ENCODE data around the gene WDR20.
A peak's percentile ranks its signal among the peaks of the same experiment; 100 is the strongest.
"Not testable (repeated sequence)": the region's sequence is repeated elsewhere in the genome, so short reads cannot be mapped to it uniquely, and the experiment has no call there.

WDR20 gene

GRCh38 chr14:102171173-102172020 lies 31.7 kb downstream of the WDR20 start:
- DNase-seq (ENCODE audit: low read depth), result peak; percentile 49

DNA sequence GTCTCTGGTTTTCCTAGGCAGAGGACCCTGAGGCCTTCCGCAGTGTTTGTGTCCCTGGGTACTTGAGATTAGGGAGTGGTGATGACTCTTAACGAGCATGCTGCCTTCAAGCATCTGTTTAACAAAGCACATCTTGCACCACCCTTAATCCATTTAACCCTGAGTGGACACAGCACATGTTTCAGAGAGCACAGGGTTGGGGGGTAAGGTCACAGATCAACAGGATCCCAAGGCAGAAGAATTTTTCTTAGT lies 32.2 kb downstream of the WDR20 start:
- DNase-seq (ENCODE audit: low read depth), result not testable (repeated sequence)

DNA sequence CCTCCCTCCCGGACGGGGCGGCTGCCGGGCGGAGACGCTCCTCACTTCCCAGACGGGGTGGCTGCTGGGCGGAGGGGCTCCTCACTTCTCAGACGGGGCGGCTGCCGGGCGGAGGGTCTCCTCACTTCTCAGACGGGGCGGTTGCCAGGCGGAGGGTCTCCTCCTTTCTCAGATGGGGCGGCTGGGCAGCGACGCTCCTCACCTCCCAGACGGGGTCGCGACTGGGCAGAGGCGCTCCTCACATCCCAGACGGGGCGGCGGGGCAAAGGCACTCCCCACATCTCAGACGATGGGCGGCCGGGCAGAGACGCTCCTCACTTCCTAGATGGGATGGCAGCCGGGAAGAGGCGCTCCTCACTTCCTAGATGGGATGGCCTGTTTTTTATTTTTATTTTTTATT lies 33.0 kb downstream of the WDR20 start:
- not testable (repeated sequence) for DNase-seq (ENCODE audit: low read depth)

- DNase-seq (ENCODE audit: low read depth), result no peak
These were observed 37.5 kb downstream of the WDR20 start for GRCh38 chr14:102177161-102177560.

- no peak for DNase-seq (ENCODE audit: low read depth)
These were observed 39.1 kb downstream of the WDR20 start for GRCh38 chr14:102178806-102179205.

- no peak for DNase-seq (ENCODE audit: low read depth)
These were observed 40.7 kb downstream of the WDR20 start for GRCh38 chr14:102180248-102180998.

GRCh38 chr14:102181187-102181586 lies 41.5 kb downstream of the WDR20 start:
- no peak for DNase-seq (ENCODE audit: low read depth)

DNA sequence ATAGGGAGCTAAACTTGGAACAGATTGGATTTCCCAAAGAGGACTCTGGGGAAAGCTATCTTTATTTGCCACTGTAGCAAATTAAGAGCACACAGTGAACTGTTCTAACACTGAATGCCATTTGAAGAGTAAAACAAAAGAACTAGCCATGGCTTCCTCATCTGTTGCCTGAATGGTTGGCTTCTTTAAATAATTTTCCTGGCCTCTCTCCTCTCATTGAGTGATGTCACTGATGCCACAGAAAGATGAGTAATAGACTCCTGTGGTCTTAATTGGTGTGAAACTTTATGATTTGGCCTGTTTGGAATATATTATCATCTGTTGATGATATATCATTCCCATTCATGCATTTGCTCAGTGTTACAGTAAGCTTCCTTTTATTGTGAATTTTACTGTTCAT lies 42.5 kb downstream of the WDR20 start:
- peak; percentile 69 for DNase-seq (ENCODE audit: low read depth)

DNA sequence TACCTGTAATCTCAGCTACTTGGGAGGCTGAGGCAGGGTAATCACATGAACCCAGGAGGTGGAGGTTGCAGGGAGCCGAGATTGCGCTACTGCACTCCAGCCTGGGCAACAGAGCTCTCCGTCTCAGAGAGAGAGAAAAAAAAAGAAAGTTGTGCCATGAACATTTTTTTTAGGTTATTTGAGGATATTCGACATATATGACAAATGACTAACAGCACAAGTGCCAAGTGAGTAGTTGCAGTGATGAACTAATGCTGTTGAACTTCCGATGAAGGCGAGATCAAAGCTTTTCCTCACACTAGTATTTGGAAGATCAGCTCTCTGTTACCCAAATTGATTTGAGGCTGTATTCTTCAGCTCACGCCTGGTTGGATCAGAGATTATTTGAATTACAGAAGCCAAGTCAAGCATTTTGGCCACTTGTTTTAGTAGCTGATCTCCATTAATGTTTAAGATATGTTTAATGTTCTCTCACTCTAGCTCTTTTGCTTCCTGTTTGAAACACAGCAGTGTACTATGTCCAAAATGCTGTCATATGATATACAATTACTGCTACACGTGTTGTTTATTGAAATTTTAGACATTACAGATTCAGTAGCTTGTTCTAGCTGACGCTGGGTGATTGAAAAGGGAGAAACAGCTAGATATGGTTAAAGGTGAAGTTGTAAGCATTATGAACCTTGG lies 43.4 kb downstream of the WDR20 start:
- DNase-seq (ENCODE audit: low read depth), result no peak

DNA sequence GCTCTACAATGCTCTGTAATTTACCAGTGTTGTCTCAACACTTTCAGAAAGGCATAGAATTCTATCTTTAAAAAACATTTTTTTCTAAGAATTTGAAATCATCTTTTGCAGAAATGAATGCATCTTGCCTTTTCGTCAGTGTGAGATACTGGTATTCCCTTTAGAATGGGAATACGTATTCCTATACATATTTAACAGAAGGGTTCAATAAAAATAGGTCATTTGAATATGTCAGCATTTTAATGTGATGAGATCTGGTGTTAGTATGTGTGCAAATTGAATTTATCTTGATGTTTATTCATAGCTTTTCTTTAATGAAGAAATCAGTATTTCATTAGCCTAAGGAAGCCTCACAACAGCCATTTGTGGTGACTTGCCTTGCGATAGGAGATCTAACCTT lies 44.2 kb downstream of the WDR20 start:
- no peak for DNase-seq (ENCODE audit: low read depth)

DNA sequence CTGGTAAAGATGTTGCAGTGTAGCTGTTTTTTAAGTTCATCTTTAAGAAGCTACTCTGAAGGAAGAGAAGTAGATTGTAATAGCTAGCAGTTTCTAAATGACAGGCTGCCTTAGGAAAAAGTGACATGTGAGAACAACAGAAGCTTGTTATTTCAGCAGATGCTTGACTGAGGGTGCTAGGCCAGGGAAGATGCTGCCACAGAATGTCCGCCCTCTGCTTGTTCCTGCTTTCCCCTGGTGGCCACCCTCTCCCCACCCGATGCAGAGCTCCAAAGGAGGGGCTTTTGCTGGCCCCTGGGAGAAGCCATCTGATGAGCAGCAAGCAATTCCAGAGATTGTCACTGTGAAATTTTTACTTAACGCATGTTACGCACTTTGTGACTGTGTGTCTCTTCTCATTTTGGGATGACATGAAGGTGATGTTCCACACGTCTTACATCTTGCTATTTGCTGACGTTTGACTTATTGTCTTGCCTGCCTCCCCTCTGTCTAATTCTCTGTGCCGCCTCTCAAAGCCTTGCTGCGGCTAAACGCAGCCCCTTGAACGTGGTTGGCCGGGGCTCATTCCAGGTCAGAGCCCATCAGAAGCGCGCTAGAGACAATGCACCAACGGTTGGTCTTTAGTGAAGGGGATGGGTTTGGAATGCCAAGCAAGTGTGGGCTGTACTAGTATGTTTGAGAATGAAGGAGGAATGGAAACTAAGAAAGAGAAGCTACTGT lies 44.8 kb downstream of the WDR20 start:
- DNase-seq (ENCODE audit: low read depth), result no peak

DNA sequence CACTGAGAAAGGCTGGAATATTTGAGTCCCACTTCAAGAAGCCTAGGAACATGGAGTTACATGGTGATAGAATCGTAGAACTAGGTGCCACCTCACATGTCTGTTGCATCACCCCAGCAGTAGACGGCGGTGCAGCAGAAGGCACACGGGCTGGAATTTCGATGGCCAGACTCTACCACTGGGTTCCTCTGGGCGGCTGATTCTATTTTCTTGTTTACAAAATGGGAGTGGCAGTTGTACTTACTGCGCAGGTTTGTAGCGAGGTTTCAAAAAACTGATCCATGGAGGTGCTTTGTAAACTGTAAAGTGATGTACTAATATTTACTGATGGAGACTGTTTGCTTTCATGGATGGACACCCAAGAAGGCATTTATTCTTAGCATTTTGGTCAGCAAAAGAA lies 45.7 kb downstream of the WDR20 start:
- no peak for DNase-seq (ENCODE audit: low read depth)

DNA sequence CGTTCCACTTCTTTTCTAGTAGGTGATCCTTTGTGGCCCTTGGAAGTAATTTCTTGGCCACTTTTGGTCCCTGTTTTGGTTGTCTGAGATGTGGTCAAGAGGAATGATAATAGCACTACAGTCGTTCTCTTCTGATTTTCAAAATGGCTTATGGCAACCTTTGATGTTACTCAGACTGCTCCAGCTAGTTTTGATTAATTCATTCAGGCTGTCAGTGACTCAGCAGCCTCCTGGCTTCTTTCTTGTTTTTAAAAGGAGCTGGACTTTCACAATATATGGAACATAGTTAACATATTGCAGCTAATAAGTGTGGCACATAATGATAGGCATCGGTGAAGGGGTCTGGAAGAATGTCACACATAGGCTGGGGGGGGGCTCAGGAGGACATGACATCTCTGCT lies 47.3 kb downstream of the WDR20 start:
- peak; percentile 91 for DNase-seq (ENCODE audit: low read depth)

DNA sequence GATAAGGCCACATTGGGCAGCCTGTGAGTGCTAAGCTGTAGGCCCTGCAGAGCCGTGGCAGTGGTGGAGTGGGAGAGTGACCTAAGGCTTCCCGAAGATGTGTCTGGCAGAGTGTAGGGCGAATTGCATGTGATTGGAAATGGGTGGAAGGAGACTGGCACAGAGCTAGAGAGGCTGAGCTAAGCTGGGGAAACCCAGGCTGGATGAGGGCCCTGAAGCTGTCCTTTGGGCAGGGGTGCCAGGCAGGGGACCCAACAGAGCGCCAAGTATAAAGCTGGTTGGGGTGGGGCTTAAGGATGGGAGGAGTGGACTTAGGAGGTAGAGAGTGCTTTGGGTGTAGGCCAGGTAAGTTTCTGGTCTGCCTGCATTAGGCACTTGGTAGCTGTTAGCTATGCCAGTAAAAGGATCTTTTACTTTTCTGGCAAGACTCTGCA lies 47.9 kb downstream of the WDR20 start:
- DNase-seq (ENCODE audit: low read depth), result no peak

GRCh38 chr14:102188187-102188586 lies 48.5 kb downstream of the WDR20 start:
- no peak for DNase-seq (ENCODE audit: low read depth)

- no peak for DNase-seq (ENCODE audit: low read depth)
These were observed 50.2 kb downstream of the WDR20 start for GRCh38 chr14:102189874-102190273.

GRCh38 chr14:102192840-102193502 lies 53.3 kb downstream of the WDR20 start:
- no peak for DNase-seq (ENCODE audit: low read depth)

DNA sequence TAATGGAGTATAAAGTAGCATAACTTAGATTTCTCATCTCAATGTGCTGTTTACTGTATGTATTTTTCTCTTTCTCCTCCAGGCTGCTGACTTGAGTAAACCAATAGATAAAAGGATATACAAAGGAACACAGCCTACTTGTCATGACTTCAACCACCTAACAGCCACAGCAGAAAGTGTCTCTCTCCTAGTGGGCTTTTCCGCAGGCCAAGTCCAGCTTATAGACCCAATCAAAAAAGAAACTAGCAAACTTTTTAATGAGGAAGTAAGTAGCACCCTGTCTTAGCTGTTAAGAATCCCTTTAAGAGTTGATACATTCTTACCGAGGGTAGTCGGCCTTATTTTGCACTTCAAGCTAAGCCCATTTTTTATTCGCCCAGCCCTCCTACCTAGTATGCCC lies 55.2 kb downstream of the WDR20 start:
- no peak for DNase-seq (ENCODE audit: low read depth)

GRCh38 chr14:102195446-102195845 lies 55.7 kb downstream of the WDR20 start:
- DNase-seq (ENCODE audit: low read depth), result no peak

DNA sequence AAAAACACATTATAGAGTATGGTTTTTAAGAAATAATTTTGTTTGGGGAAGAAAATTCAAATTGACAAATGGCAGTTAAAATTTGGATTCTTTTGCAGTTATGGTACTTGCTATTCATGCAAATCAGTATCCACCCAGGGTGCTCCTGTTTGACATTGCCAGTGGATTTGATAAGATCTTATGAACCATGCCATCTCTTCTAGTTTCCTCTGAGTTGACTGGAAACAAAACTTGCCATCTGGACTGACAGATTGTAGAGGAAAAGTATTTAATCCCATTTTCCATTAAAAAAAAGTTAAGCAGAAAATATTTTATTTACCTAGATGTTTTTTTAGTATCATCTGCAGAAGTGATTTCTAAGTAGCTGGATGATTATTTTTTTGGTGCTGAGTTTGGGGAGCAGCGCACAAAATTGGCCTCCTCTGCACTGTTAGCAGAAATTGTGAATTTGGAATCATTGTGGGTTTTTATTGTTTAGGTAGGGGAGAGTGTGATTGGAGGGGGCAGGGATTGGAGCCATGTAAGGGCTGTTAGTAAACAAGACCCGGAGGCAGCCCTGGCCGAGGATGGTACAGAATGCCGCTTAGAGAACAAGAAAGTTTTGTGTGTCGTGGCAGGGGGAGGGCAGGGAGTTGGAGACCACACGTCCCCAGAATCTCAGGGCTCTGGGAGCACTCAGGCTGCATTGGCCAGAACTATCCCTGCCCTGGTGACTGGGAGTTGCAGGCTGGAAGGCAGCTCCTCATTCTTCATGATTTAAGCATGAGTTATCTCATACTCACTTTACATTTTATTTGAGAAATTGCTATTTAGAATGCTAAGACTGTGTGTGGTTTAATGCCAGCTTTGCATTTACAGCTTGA lies 56.6 kb downstream of the WDR20 start:
- no peak for DNase-seq (ENCODE audit: low read depth)

- no peak for DNase-seq (ENCODE audit: low read depth)
These were observed 57.2 kb downstream of the WDR20 start for GRCh38 chr14:102196902-102197230.
